Measurements from ENCODE around the gene RGCC. TPM values are rescaled to one million over a fixed set of nuclear protein-coding genes. Genes with fewer than 3 reads are reported as not detected.
A peak's percentile ranks its signal among the peaks of the same experiment; 100 is the strongest.

Gene RGCC
- total and polyA plus RNA-seq, 9 of the 15 experiments (the other 6 are each of a cell fraction or from before 2014, with no cell fraction given): 0.51 to 10.4 (median 5.8) TPM

DNA sequence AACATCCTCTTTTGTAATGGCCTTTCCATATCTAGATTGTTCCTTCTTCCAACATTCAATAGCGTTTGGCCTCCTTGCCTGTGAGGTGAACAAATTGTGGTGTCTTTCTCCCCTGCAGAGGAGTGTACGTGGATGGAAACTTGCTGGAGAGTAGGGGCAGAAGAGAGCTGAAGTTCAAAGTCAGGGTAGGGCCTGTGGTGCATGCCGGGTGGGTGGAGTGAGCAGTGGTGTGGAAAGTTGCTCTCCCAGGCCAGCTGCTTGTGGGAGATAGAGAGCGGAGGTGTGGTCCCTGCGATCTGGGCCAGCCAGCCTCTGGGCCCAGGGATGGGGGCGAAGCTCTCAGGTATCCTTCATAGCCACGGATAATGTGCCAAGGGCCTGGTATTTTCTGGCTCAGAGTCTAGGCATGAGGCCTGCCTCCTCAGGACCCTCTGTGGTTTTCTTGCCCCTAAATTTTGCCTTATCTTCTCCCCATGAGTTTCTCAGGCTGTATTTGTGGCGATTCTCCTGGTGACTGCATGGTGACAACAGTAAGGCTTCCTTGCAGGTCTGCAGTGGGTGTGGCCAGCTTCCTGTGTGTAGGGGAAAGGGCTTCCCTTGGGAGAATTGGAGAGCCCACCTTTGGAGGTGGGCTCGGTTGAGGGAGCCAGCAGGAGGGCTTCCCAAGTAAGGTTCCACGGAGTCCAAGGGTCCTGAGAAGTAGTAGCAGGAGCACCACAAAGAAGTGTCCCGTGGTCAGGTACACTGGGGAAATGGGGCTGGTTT is 6.7 kb downstream of the RGCC start (continued):
- TF ChIP-seq, protein P1, sequence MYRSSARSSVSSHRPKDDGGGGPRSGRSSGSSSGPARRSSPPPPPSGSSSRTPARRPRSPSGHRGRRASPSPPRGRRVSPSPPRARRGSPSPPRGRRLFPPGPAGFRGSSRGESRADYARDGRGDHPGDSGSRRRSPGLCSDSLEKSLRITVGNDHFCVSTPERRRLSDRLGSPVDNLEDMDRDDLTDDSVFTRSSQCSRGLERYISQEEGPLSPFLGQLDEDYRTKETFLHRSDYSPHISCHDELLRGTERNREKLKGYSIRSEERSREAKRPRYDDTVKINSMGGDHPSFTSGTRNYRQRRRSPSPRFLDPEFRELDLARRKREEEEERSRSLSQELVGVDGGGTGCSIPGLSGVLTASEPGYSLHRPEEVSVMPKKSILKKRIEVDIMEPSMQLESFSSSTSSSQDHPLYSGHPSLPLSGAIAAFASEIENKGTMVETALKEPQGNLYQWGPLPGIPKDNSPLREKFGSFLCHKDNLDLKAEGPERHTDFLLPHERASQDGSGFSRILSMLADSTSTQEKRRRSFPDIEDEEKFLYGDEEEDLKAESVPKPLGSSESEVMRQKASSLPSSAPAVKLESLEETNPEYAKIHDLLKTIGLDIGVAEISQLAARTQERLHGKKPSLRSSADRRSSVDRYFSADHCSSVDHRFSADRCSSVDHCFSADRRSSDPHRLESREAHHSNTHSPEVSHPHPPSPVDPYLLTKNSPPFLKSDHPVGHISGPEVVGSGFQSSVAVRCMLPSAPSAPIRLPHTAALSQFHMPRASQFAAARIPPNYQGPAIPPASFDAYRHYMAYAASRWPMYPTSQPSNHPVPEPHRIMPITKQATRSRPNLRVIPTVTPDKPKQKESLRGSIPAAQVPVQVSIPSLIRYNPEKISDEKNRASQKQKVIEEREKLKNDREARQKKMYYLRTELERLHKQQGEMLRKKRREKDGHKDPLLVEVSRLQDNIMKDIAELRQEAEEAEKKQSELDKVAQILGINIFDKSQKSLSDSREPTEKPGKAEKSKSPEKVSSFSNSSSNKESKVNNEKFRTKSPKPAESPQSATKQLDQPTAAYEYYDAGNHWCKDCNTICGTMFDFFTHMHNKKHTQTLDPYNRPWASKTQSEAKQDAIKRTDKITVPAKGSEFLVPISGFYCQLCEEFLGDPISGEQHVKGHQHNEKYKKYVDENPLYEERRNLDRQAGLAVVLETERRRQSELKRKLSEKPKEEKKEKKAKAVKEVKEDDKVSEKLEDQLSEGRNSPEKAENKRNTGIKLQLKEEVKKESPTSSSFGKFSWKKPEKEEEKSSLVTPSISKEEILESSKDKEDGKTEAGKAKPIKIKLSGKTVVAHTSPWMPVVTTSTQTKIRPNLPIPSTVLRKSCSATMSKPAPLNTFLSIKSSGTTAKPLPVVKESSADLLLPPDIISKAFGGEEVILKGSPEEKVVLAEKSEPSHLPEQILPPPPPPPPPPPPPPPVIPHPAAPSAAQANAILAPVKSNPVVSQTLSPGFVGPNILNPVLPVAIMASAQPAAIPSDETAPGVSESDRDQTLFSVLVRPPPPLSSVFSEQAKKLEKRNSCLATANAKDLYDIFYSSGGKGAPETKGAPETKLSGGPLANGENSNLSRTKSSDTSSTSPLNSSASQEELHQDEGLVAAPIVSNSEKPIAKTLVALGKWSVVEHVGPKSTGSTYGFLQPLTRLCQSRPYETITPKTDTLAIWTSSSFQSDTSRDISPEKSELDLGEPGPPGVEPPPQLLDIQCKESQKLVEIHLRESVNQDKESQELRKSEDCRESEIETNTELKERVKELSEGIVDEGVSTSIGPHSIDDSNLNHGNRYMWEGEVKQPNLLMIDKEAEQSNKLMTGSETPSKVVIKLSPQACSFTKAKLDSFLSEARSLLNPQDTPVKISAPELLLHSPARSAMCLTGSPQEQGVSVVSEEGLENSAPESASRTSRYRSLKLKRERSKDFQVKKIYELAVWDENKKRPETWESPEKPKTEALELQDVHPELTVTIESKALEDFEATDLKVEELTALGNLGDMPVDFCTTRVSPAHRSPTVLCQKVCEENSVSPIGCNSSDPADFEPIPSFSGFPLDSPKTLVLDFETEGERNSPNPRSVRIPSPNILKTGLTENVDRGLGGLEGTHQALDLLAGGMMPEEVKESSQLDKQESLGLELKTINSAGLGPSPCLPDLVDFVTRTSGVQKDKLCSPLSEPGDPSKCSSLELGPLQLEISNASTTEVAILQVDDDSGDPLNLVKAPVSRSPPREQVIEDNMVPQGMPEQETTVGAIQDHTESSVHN (IDR thresholded peaks at IDR 0.05; ENCODE audit: borderline replicate concordance in 1 of 2, low read depth in 1 of 2): no peak
- no peak for TF ChIP-seq ETV1 (tag; conservative IDR thresholded peaks at IDR 0.05; ENCODE audit: low read depth)
- TF ChIP-seq, protein P2, sequence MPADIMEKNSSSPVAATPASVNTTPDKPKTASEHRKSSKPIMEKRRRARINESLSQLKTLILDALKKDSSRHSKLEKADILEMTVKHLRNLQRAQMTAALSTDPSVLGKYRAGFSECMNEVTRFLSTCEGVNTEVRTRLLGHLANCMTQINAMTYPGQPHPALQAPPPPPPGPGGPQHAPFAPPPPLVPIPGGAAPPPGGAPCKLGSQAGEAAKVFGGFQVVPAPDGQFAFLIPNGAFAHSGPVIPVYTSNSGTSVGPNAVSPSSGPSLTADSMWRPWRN (IDR thresholded peaks at IDR 0.05; ENCODE audit: low read depth): no peak
- peak; percentile 81; the same call in 1 of the 2 replicates for TF ChIP-seq ZEB2 (IDR thresholded peaks at IDR 0.05)
- TF ChIP-seq U2AF1 (optimal IDR thresholded peaks at IDR 0.05; ENCODE audit: low read depth, low read length): no peak
- TF ChIP-seq, protein P3, sequence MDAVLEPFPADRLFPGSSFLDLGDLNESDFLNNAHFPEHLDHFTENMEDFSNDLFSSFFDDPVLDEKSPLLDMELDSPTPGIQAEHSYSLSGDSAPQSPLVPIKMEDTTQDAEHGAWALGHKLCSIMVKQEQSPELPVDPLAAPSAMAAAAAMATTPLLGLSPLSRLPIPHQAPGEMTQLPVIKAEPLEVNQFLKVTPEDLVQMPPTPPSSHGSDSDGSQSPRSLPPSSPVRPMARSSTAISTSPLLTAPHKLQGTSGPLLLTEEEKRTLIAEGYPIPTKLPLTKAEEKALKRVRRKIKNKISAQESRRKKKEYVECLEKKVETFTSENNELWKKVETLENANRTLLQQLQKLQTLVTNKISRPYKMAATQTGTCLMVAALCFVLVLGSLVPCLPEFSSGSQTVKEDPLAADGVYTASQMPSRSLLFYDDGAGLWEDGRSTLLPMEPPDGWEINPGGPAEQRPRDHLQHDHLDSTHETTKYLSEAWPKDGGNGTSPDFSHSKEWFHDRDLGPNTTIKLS (IDR thresholded peaks at IDR 0.05; ENCODE audit: borderline replicate concordance, low read depth): no peak
- no peak for TF ChIP-seq POLR2AphosphoS2 (IDR thresholded peaks at IDR 0.05; ENCODE audit: low read length)
- TF ChIP-seq CHD2 (IDR thresholded peaks at IDR 0.05; ENCODE audit: low read depth, low read length): no peak
- no peak for TF ChIP-seq ZNF239 (CRISPR knock-in tag; IDR thresholded peaks at IDR 0.05)
- TF ChIP-seq, protein P4, sequence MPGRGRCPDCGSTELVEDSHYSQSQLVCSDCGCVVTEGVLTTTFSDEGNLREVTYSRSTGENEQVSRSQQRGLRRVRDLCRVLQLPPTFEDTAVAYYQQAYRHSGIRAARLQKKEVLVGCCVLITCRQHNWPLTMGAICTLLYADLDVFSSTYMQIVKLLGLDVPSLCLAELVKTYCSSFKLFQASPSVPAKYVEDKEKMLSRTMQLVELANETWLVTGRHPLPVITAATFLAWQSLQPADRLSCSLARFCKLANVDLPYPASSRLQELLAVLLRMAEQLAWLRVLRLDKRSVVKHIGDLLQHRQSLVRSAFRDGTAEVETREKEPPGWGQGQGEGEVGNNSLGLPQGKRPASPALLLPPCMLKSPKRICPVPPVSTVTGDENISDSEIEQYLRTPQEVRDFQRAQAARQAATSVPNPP (IDR thresholded peaks at IDR 0.05; ENCODE audit: borderline replicate concordance, insufficient read depth, insufficient read length): no peak
- TF ChIP-seq MTF1 (CRISPR knock-in tag; IDR thresholded peaks at IDR 0.05; ENCODE audit: borderline replicate concordance): no peak
- no peak for TF ChIP-seq ZNF76 (CRISPR knock-in tag; IDR thresholded peaks at IDR 0.05; ENCODE audit: borderline replicate concordance)
- TF ChIP-seq EZH2 (IDR thresholded peaks at IDR 0.05; ENCODE audit: borderline replicate concordance, low read depth, low read length): no peak
- no peak for TF ChIP-seq CEBPG (CRISPR knock-in tag; IDR thresholded peaks at IDR 0.05)
- no peak for TF ChIP-seq CEBPG (tag; conservative IDR thresholded peaks at IDR 0.05 in 1 of 2, IDR thresholded peaks at IDR 0.05 in 1 of 2)

Measured in K562 (cell line).